ENCODE measurements around the gene SMYD3. TPM values are rescaled to one million over a fixed set of nuclear protein-coding genes. Genes with fewer than 3 reads are reported as not detected.

The SMYD3 gene
- total and polyA plus RNA-seq, 2 of the 13 experiments (the other 11 are each of a cell fraction or from before 2014, with no cell fraction given): 27.7 to 35.8 TPM

GRCh38 chr1:246001837-246002230 lies 505.2 kb downstream of the SMYD3 start:
- Histone ChIP-seq H2AFZ (ENCODE audit: low read length) (no peak overlapping the region), H3K36me3 (replicated peaks in 1 of 2; ENCODE audit: control insufficient read depth in 1 of 2, insufficient read depth in 2 of 2, low read length in 2 of 2) (no peaks in the 10 kb centered on the region), H3K79me2 (ENCODE audit: insufficient read depth, low read length) (no peaks in the 10 kb centered on the region), H3K27me3 (ENCODE audit: control insufficient read depth in 1 of 2, insufficient read depth in 2 of 2, low read length in 2 of 2) (no peaks in the 10 kb centered on the region), H3K4me2 (ENCODE audit: low read depth, low read length) (no peak overlapping the region), H3K4me3 (replicated peaks in 1 of 3; ENCODE audit: insufficient read depth in 1 of 3, low read depth in 2 of 3, low read length in 3 of 3) (no peak overlapping the region), H4K20me1 (ENCODE audit: insufficient read depth, low read length) (no peaks in the 10 kb centered on the region; the same call in 1 of the 2 replicates), H3K4me1 (ENCODE audit: insufficient read depth, low read length) (no peaks in the 10 kb centered on the region), H3K9me3 (ENCODE audit: low read length) (no peaks in the 10 kb centered on the region), H3K27ac (ENCODE audit: extremely low read length, insufficient read depth, low read length) (no peak overlapping the region), H3K9ac (ENCODE audit: insufficient read depth, low read depth, low read length) (no peak overlapping the region)
- intact Hi-C loops (cut with micrococcal nuclease; ENCODE audit: unreplicated experiment): loop anchor here (5.0 kb wide), 2 partner anchors 725 to 925 kb away; no protein-coding TSS in a partner anchor
- WGBS (ENCODE audit: low lambda C conversion rate): 90% methylated on average over 9 of the region's 9 CpGs
- FAIRE-seq (no peak), DNase-seq (ENCODE audit: low spot score) (no peak), ATAC-seq (no peak)
- POLR2A ChIA-PET: no interaction called here
- TF ChIP-seq ZNF383 (CRISPR knock-in tag; IDR thresholded peaks at IDR 0.05; ENCODE audit: borderline replicate concordance) (no peak), ZNF251 (CRISPR knock-in tag; IDR thresholded peaks at IDR 0.05) (no peak), GTF2F1 (IDR thresholded peaks at IDR 0.05; ENCODE audit: low read length) (no peak), ZNF607 (CRISPR knock-in tag; IDR thresholded peaks at IDR 0.05; ENCODE audit: borderline replicate concordance) (no peak), AHR (CRISPR knock-in tag; IDR thresholded peaks at IDR 0.05) (no peak), KDM2A (CRISPR knock-in tag; IDR thresholded peaks at IDR 0.05; ENCODE audit: borderline replicate concordance, low read depth) (no peak), ERF (CRISPR knock-in tag; IDR thresholded peaks at IDR 0.05) (no peak), ZNF639 (CRISPR knock-in tag; conservative IDR thresholded peaks at IDR 0.05) (no peak), ZNF205 (CRISPR knock-in tag; IDR thresholded peaks at IDR 0.05) (no peak), ZNF180 (CRISPR knock-in tag; IDR thresholded peaks at IDR 0.05; ENCODE audit: borderline replicate concordance, low read depth) (no peak), ZBTB14 (CRISPR knock-in tag; IDR thresholded peaks at IDR 0.05) (no peak), REL (CRISPR knock-in tag; conservative IDR thresholded peaks at IDR 0.05) (no peak), PHF21A (CRISPR knock-in tag; IDR thresholded peaks at IDR 0.05) (no peak), ZFP37 (CRISPR knock-in tag; IDR thresholded peaks at IDR 0.05; ENCODE audit: borderline replicate concordance) (no peak), ZNF644 (CRISPR knock-in tag; IDR thresholded peaks at IDR 0.05; ENCODE audit: low read depth) (no peak), KMT2A (CRISPR knock-in tag; IDR thresholded peaks at IDR 0.05) (no peak)
- no TSS peak for BruUV-seq (replicated peaks)
- CTCF ChIA-PET (ENCODE audit: low intra/inter-chr PET ratio, low total read pairs): no interaction called here
- in situ Hi-C loops (cut with HindIII; ENCODE audit: extremely low pct_ligation_motif_present, low pct_unique_long_range_greater_than_20kb): loop anchor here (5.0 to 10.0 kb wide), 3 partner anchors 487 to 927 kb away; partner anchors contain the start of gene KIF26B
